HS-27A (cell line): ENCODE results near the gene IL1RN.
A peak's percentile ranks its signal among the peaks of the same experiment; 100 is the strongest.

Source experiments
- DNase-seq: peaks from one replicate; pipeline ENCODE4 v3.0.0-alpha.2; 2012; ENCODE audit warnings: low read depth, missing footprints

Gene IL1RN

DNA sequence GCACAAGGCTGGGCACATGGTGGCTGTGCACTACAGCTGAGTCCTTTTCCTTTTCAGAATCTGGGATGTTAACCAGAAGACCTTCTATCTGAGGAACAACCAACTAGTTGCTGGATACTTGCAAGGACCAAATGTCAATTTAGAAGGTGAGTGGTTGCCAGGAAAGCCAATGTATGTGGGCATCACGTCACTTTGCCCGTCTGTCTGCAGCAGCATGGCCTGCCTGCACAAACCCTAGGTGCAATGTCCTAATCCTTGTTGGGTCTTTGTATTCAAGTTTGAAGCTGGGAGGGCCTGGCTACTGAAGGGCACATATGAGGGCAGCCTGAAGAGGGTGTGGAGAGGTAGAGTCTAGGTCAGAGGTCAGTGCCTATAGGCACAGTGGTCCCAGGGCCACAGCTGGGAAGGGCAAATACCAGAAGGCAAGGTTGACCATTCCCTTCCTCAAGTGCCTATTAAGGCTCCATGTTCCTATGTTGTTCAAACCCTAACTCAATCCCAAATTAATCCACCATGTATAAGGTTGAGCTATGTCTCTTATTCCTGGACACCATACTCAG lies 2.2 kb downstream of the IL1RN start:
- no peak for DNase-seq

DNA sequence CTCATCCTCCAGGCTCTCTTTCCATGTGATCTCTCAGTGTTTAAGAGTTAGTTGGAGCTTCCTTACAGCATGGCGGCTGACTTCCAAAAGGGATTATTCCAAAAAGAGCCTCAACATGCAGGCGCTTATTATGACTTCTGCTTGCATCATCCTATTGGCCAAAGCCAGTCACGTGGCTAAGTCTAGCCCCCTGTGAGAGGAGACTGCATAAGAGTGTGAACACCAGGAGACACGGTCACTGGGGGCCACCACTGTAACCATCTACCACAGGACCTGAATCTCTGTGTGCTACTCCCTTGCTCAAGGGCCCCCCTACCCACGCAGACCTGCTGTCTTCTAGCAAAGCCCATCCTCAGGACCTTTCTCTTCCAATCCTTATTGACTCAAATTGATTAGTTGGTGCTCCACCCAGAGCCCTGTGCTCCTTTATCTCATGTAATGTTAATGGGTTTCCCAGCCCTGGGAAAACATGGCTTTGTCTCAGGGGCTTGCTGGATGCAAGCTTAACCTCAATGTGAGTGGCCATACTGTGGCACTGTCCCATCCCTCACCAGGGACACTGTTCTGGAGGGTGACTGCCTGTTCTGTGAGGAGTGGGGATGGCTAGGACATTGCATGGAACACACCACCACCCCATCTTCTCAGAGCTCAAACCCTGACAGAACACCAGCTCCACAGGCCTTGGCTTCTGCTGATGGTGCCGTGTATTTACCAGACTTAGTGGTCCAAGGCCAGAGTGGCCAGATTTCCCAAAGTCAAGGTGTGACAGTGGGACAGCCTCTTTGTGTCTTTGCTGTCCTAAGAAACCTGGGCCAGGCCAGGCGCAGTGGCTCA lies 4.2 kb downstream of the IL1RN start:
- DNase-seq, result no peak

DNA sequence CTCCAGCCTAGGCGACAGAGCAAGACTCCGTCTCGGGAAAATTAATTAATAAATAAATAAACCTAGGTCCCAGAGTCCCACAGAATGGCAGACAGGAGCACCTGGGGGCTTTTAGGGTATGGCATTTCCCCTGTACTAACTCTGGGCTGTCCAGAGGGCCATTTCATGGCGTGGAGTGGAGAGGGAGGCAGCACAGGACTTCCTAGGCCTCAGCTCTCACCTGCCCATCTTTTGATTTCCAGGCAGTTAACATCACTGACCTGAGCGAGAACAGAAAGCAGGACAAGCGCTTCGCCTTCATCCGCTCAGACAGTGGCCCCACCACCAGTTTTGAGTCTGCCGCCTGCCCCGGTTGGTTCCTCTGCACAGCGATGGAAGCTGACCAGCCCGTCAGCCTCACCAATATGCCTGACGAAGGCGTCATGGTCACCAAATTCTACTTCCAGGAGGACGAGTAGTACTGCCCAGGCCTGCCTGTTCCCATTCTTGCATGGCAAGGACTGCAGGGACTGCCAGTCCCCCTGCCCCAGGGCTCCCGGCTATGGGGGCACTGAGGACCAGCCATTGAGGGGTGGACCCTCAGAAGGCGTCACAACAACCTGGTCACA lies 5.1 kb downstream of the IL1RN start:
- no peak for DNase-seq

DNA sequence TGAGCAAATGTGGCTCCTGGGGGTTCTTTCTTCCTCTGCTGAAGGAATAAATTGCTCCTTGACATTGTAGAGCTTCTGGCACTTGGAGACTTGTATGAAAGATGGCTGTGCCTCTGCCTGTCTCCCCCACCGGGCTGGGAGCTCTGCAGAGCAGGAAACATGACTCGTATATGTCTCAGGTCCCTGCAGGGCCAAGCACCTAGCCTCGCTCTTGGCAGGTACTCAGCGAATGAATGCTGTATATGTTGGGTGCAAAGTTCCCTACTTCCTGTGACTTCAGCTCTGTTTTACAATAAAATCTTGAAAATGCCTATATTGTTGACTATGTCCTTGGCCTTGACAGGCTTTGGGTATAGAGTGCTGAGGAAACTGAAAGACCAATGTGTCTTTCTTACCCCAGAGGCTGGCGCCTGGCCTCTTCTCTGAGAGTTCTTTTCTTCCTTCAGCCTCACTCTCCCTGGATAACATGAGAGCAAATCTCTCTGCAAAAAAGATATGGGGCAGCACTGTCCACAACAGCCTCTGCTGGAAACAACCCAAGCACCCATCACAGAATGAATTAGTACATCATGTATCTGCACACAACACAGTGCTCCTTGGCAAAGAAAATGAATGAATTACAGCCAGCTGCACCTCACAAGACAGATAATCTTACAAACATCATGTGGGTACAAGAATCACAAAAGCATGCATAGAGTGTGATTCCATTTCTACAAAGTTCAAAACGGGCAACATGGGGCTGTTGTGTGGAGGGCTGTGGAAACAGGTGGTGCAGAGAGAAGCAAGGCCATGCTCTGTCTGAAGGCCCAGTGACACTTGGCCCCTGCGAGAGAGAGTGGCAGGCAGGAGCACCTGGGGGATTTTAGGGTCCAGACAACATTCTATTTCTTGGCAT lies 6.6 kb downstream of the IL1RN start:
- DNase-seq, result no peak

DNA sequence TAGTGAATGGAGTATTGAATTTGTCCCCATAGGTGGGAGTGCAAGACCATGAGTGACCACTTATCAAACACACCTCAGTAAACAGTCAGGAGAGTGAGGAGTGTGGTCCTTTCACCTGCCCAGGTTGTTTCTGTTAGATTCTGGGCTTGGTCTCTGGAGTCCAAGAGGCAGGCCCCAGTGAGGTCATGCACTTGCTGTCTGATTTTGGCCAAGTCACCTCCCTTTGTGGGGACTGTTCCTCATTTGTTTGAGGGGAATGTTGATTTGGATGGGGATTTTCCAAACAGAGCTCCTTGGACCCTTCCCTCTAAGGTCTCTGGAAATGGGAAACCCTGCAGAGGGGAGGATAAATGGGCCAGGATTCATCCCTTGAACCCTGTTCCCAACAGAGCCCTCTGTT lies 7.3 kb downstream of the IL1RN start:
- DNase-seq, result no peak

DNA sequence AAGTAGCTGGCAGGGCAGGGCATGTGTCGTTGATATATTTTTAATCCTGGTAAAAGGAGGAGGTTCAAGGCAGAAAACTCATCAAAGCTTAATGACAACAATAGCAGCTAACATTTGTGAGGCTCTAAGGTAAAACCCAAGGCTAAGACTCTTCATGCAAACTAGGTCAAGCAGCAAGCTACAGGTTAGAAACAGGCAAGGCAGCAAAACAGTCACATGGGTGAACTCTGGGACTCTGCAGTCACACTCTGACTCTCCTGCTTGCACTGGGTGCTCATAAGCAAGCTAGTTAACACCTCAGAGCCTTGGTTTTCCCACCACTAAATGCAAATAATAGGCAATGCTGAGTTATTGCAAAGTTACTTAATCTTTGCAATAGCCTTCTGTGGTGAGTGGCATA lies 7.9 kb downstream of the IL1RN start:
- no peak for DNase-seq

DNA sequence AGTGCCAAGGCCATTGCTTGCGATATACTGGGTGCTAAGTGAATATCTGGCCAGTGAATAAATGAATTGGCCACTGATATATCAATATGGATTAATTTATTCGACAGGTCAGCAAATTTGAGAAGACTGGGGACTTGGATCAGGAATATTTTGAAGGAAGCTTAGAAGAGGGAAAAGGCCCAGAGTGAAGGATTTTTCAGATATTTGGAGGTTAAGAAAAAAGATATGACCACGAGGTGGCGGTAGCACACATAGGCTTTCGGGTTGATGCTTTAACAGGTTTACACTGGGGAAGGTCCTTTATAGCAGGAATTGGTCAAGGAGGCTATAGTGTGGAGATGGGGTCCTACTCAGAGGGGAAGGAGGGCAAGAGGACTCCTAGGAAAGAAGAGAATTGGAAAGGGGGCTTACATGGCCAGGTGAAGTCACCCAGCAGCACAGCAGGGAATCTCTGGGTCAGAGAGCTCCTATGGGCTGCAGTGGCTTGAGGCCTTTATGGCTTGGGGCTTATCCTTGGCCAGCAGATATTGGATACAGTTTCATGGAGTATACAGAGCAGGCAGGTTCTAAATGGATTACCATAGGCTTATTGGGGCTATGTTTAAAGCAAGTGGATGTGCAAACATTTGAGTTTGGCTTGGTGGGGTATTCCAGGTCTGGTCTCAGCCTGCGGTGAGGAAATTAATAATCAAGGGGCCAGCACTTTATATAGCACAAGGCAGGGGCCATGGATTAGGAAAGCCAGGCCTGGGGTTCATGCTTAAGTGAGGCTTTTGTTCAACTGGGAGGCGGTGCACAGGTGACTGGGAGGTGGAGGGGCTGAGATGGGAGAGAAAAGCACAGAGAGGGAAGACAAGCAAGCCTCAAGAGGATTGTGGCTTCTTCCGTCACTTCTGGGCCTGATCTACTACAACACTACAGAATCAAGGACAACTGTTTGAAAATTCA lies 9.7 kb downstream of the IL1RN start:
- DNase-seq, result peak; percentile 45

DNA sequence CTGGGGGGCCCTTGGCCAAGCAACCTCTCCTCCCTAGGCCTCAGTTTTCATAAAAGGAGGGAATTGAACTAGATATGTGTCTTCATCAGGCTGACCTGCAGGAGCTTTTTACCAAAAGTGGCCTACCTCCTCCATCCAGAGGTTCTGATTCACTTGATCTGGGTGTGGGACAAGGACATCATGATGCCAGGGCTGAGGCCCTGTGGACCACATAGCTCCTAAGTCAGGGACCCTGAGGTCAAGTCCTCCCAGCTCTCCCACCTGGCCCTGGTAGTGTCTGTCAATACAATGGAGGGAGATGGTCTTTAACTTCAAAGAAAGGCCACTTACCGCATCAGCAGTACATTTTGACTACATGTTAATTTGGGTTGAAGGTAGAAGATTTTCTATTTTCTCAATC lies 10.4 kb downstream of the IL1RN start:
- DNase-seq, result no peak

DNA sequence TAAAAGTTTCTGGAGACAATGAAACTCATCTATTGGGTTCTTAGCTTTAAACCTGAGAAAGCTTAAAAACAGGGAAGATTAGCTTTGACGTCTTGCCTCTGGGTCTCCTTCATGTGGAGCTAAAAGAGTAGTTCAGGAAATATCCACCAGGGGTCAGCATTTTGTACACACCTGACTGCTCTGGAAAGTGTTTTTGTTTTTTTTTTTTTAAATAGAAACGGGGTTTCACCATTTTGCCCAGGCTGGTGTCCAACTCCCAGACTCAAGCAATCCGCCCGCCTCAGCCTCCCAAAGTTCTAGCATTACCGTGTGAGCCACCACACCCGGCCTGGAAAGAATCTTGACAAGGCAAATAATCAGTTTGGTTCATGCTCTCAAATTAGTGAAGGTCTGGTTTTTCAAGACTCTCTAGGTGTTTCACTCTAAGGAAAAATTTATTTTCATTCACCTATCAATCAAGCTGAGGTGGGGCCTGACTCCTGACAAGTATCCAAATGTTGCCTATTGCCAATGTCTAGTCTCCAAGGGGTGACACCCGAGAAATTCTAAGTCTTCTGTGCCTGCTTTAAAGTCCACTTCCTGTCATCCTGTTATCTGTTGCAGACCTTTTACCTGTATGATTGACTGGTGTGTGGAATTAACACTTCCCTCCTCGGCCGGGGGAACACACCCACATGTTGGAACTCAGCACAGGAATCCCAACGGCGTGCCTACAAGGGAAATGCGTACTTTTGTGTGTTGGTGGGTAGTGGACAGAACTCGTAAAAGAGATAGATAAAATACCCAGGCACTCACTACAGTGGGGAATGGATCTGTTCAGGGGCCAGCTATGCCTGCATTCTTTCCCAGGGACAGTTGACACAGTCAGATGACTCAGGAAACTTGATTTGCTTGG lies 11.3 kb downstream of the IL1RN start:
- peak; percentile 80 for DNase-seq

DNA sequence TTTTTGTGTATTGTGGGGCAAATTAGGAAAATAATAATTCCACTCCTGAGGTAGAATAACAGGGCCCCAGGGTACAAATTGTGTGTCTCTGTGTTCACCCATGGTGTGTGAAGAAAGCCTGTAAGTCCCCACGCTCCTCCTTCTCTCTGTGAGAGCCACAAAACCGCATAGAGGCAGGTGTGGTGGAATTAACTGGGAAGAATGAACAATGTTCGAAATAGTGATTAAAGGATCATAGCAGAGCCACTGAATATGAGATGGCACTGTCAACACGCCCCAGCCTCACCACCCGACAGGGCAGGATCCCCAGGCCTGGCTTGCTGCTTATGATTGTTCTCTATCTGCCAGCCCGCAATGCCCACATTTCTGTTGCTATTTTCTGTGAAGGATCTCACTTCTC lies 14.1 kb downstream of the IL1RN start:
- DNase-seq, result no peak

DNA sequence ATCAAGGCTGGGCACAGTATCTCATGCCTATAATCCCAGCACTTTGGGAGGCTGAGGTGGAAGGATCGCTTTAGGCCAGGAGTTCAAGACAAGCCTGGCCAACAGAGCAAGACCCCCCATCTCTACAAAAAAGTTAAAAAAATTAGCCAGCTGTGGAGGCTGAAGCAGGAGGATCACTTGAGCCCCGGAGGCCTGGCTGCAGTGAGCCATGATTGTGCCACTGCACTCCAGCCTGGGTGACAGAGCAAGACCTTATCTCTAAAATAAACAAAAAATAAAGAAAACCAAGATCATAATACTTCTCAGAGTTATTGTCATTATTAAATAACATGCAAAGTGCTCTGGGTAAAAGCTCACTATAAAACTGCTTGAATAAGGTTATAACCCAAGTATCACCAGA lies 14.9 kb downstream of the IL1RN start:
- DNase-seq, result no peak

DNA sequence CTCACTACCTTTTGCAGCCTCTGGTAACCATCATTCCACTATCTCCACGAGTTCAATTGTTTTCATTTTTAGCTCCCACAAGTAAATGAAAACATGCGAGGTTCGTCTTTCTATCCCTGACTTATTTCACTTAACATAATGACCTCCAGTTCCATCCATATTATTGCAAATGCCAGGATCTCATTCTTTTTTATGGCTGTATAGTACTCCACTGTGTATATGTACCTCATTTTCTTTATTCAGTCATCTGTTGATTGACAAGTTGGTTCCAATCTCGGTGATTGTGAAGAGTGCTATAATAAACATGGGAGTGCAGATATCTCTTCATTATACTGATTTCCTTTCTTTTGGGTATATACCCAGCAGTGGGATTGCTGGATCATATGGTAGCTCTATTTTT lies 16.9 kb downstream of the IL1RN start:
- no peak for DNase-seq

DNA sequence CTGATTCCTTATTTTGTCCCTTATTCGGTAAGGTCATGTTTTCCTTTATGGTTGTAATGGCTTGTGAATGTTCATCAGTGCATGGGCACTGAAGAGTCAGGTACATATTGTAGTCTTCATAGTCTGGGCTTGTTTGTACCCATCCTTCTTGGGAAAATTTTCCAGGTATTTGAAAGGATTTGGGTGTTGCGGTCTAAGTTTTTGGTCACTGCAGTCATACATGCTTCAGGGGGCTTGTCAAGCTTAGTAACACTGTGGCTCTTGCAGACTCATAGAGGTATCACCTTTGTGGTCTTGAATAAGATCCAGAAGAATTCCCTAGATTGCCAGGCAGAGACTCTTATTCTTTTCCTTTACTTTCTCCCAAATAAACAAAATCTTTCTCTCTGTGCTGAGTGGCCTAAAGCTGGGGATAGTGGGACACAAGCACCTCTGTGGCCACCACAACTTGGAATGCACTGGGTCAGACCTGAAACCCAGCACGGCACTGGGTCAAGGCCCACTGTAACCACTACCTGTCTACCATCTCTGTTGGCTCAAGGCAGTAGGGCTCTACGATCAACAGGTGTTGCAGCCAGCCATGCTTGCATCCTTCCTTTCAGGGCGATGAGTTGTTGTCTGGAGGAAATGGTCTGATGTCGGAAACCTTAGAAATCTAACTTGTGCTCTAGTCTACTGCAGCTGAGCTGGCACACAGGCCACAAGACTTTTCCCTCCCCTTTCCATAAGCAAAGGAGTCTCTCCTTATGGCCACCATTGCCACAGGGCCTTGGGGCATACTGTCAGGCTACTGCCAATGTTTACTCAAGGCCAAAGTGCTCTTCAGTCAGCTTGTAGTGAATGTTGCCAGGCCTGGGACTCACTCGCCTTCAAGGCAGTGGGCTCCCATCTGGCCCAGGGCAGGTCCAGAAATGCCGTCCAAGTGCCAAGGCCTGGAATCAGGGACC lies 21.5 kb downstream of the IL1RN start:
- DNase-seq, result no peak

DNA sequence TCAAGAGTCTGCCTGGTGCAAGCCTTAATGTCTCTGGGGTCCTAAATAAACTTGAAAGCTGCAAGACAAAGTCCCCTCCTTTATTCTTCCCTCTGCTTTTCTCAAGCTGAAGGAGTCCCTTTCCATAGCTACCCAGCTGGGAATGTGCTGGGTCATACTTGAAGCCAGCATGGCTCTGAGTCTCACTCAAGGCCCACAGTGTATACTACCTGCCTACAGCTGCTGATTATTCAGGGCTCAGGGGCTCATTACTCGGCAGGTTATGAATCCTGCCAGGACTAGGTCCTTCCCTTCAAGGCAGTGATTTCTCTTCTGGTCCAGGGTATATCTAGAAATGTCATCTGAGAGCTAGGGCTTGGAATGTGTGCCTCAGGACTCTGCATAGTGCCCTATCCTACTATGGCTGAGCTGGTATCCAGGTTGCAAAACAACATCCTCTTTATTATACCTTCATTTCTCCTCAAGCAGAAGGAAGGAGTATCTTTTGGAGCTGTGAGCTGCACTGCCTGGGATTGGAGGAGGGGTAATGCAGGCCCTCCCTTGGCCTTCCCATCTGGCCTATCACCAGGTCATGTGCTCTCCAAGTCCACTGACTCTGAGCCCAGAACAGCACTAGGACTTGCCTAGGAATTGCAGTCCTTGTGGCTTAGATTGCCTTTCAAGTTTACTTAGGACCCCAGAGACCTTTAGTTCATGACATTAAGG lies 22.3 kb downstream of the IL1RN start:
- no peak for DNase-seq

DNA sequence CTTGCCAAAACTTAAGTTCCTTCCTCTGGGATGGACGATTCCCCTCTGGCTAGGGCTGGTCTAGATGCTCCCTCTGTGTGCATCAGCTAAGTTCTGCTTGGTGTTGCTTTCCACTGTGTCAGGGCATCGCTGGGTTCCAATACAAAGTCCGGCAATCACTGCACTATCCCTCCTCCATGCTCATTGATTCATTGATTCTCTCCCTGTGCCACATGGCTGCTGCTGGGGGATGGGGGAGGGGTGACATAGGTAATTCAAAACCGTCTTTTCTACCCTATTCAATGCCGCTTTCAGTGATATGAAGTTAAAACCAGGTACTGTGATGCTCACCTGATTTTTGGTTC lies 22.8 kb downstream of the IL1RN start:
- DNase-seq, result no peak

DNA sequence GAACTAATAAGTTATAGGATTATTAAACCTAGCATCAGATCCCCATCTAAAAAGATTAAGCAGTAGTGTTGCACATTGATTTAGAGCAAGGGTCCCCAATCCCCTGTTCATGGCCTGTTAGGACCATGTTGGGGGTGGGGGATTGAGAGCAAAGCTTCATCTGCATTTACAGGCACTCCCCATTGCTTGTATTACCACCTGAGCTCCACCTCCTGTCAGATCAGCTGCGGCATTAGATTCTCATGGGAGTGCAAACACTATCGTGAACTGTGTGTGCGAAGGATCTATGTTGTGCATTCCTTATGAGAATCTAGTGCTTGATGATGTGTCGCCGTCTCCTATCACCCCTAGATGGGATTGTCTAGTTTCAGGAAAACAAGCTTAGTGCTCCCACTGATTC lies 27.9 kb downstream of the IL1RN start:
- DNase-seq, result no peak

DNA sequence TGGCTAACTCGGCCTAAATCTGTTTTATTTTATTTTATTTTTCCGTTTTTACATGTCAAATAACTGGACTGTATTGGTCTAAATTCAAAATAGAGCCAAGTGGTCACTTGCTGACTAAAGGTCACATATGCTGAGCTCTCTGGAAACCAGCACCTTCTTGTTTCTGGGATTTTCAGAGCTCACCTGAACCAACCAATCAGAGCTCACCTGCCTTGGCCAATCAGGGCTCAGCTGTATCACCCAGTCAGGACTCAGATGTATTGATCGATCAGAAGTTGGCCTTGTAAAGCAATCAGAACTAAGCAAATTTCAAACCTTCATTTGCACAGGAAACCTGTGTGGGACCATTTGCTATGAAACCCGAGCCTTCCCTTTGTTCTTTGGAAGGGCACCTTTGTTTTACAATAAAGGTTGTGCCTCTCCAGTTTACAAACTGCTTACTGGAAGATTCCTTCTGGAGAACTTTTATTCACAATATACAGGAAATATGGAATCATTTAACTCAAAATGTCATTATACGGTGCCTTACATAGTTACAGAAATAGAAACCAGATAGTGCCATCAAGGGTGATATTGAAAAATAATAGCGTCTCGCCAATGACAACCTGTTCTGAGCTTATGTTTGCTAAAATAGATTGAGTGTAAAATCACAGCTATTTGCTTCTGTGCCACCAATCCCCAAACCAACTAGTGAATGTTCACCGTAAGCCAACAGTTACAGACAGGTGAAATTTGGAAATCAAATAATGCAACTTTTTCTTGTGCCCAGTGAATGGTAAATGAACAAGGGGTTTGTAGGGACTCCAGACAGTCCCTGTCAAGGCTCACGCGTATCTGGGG lies 29.1 kb downstream of the IL1RN start:
- DNase-seq, result no peak
